Adrenal gland (tissue), 12 donors: ENCODE measurements around the gene CFAP92. TPM values are rescaled to one million over a fixed set of nuclear protein-coding genes. Genes with fewer than 3 reads are reported as not detected.

Experiments
- DNase-seq, 7 donors: peaks; one replicate each; pipeline ENCODE4 v3.0.0-alpha.2; 2019 to 2020
- H3K27ac ChIP-seq, 5 donors: fragments of 200-600 bp; sonication (generic) in 4 of 5; 1 replicate in 3 of 5; 2 replicates in 2 of 5; pipeline versions ENCODE4 v1.5.1 to v1.8.0; 2016 to 2020; ENCODE audit warnings: mild to moderate bottlenecking in 1 of 5
- H3K27me3 ChIP-seq: fragments of 200-600 bp; 2 replicates; pipeline ENCODE4 v1.8.0; 2021
- H3K36me3 ChIP-seq, 2 donors: fragments of 200-600 bp; replicated peaks in 1 of 2; 1 replicate in 1 of 2; 2 replicates in 1 of 2; pipeline versions ENCODE4 v1.5.1 to v1.8.0; 2018 to 2022
- H3K4me1 ChIP-seq, 2 donors: fragments of 200-600 bp; replicated peaks in 1 of 2; 1 replicate in 1 of 2; 2 replicates in 1 of 2; pipeline versions ENCODE4 v1.5.1 to v1.8.0; 2018 to 2021
- H3K4me3 ChIP-seq, 4 donors: fragments of 200-600 bp; sonication (generic) in 3 of 4; one replicate each; pipeline ENCODE4 v1.5.1; 2016 to 2018
- H3K9me3 ChIP-seq, 3 donors: fragments of 200-600 bp; sonication (generic) in 1 of 3; replicated peaks in 1 of 3; 1 replicate in 2 of 3; 2 replicates in 1 of 3; pipeline versions ENCODE4 v1.5.1 to v1.8.0; 2016 to 2021
- CTCF ChIP-seq, 6 experiments: fragments of 450-650 bp in 4 of 6; fragments of 200-600 bp in 2 of 6; sonication (generic) in 1 of 6; IDR thresholded peaks; 1 replicate in 5 of 6; 2 replicates in 1 of 6; pipeline versions ENCODE4 v1.5.1 to v1.8.0; 2016 to 2021; ENCODE audit warnings: antibody characterized with exemption in 6 of 6, mild to moderate bottlenecking in 2 of 6, moderate library complexity in 1 of 6
- POLR2A ChIP-seq, 2 donors: fragments of 450-650 bp; IDR thresholded peaks; one replicate each; pipeline ENCODE4 v1.6.1; 2017; ENCODE audit warnings: antibody characterized with exemption in 2 of 2, mild to moderate bottlenecking in 2 of 2, moderate library complexity in 1 of 2
- WGBS, 4 donors: extraction: QIAGEN DNeasy Blood & Tissue Kit in 2 of 4; methylation state at CpG; one replicate each; pipeline versions ENCODE4 v1.1.5 to v1.1.7; 2013 to 2017; 5-methylcytosine and 5-hydroxymethylcytosine counted together
- intact Hi-C, 2 donors: fragments of 100-400 bp; cut with DNase I; formaldehyde crosslinking; loops; one replicate each; pipeline versions ENCODE4 v1.14.1 to v1.15.0; 2022 to 2023
- polyA plus RNA-seq, 3 donors: library from polyadenylated mRNA; stranded (reverse); fragments of 200-250 nt in 2 of 3; fragments of 350-450 nt in 1 of 3; fragmentation: Illumina TruSeq in 1 of 3; extraction: RNeasy Lipid Tissue Mini Kit (QIAGEN cat#74804) in 1 of 3; gene quantifications; one replicate each; pipeline ENCODE4 v1.2.3, GENCODE V29; 2013 to 2014
- total RNA-seq, 9 donors: library from RNA; depleted of rRNA in 4 of 9; stranded (reverse); fragments of >200 nt in 4 of 9; fragments of 120-200 nt in 1 of 9; fragmentation: NEBNext Ultra II Directional in 1 of 9; extraction: Animal tissue kit (Norgen Biotek cat#: 25700) in 1 of 9; gene quantifications; one replicate each; pipeline versions ENCODE4 v1.1.0 to v1.2.4, GENCODE V29; 2013 to 2023
- donor health status: healthy with polysubstance abuse.
- donor health status: Bipolar disorder and iron deficiency.
- donor health status: DM: yes; HTN: yes; CAD: no.
- donor health status: DM: no; HTN: no; CAD: no.
- donor health status: DM: no; HTN: no; CAD: no.
- donor health status: DM: yes; HTN: yes; CAD: no.

Gene CFAP92
- total and polyA plus RNA-seq, 12 donors = 0.14 to 1.9 (median 0.48) TPM; not detected in 1

- Histone ChIP-seq H3K36me3 (no peaks in the 10 kb centered on the region), H3K27me3 (peaks cover 40% of the 10 kb centered on the region), H3K4me3 (peak overlapping the region in 1 of 4 donors; percentile 39), H3K27ac (peak overlapping the region in 1 of 5 donors; percentile 78), H3K4me1 (peaks cover 0 to 11% of the 10 kb centered on the region in 2 donors), H3K9me3 (no peaks in the 10 kb centered on the region)
- 16 to 24% (median 20%) methylated on average over 15 of the region's 15 CpGs for whole genome bisulfite sequencing, 4 donors
- intact Hi-C loops = no loop called here
- no peak for DNase-seq
- TF ChIP-seq POLR2A (IDR thresholded peaks at IDR 0.05) (no peak), CTCF (IDR thresholded peaks at IDR 0.05) (no peak)
Measured at GRCh38 chr3:129000742-129001100, 6.8 kb upstream of the CFAP92 start.

DNA sequence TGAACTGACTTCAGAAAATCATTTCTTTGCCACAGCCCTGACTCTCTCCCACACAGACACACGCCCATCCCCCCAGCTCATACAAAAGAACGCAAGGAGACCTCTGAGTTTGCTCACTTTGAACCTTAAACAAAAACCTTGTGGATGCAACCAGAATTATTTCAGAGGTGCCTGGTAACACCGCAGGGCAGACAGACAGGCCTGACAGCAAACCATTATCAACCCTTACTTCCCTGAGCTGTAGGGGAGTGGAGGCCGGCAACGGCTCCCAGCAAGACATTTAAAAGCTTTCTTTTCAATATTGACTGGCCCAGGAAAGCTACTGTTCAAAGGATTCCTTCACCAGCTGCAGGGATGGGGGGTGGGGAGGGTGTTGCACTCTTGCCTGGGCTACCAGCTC is 5.2 kb upstream of the CFAP92 start:
- intact Hi-C loops = no loop called here
- H3K27ac ChIP-seq = no peak overlapping the region
- no peak for DNase-seq
- H3K4me1 ChIP-seq = peaks cover 0 to 11% of the 10 kb centered on the region in 2 donors
- no peaks in the 10 kb centered on the region for H3K36me3 ChIP-seq
- 57 to 77% (median 74%) methylated on average over 5 of the region's 5 CpGs for WGBS, 4 donors
- no peaks in the 10 kb centered on the region for H3K9me3 ChIP-seq
- peaks cover 40% of the 10 kb centered on the region for H3K27me3 ChIP-seq
- TF ChIP-seq POLR2A (IDR thresholded peaks at IDR 0.05) = no peak
- no peak for TF ChIP-seq CTCF (IDR thresholded peaks at IDR 0.05)
- H3K4me3 ChIP-seq = no peak overlapping the region

DNA sequence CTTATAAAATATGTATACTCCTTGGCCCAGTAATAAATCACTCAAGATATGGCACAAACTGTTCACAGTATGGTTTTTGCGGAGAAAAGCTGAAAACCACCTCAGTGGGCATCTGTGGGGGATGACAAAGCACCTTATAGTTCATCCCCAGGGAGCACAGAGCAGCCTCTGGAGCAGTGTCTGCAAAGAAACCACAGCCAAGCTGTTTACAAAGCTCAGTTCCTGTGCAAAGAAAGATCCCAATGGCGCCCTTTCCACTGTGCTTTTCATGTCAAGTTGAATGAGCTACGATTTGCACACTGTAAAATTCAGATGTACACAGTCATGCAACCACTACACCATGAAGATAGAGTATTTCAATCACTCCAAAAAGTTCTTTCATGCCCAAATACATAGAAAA is 4.7 kb upstream of the CFAP92 start:
- no peak overlapping the region for H3K27ac ChIP-seq
- no peak for DNase-seq
- peaks cover 0 to 16% of the 10 kb centered on the region in 2 donors for H3K4me1 ChIP-seq
- H3K9me3 ChIP-seq = no peaks in the 10 kb centered on the region
- no peaks in the 10 kb centered on the region for H3K36me3 ChIP-seq
- TF ChIP-seq POLR2A (IDR thresholded peaks at IDR 0.05) = no peak
- TF ChIP-seq CTCF (IDR thresholded peaks at IDR 0.05) = no peak
- peaks cover 35% of the 10 kb centered on the region for H3K27me3 ChIP-seq
- intact Hi-C loops = no loop called here
- H3K4me3 ChIP-seq = no peak overlapping the region
- 64 to 77% (median 71%) methylated on average over 3 of the region's 3 CpGs for WGBS, 4 donors

- no peaks in the 10 kb centered on the region for H3K9me3 ChIP-seq
- H3K4me3 ChIP-seq = no peak overlapping the region
- TF ChIP-seq CTCF (IDR thresholded peaks at IDR 0.05) = no peak
- TF ChIP-seq POLR2A (IDR thresholded peaks at IDR 0.05) = no peak
- WGBS, 4 donors = 57 to 62% (median 57%) methylated on average over 4 of the region's 4 CpGs
- no peaks in the 10 kb centered on the region for H3K36me3 ChIP-seq
- peaks cover 0 to 18% of the 10 kb centered on the region in 2 donors for H3K4me1 ChIP-seq
- no peak for DNase-seq
- peaks cover 25% of the 10 kb centered on the region for H3K27me3 ChIP-seq
- intact Hi-C loops = no loop called here
- H3K27ac ChIP-seq = no peak overlapping the region
Measured at GRCh38 chr3:128997486-128998133, 3.7 kb upstream of the CFAP92 start.
